Fibroblast of lung (primary cell): ENCODE data around the gene TEX50. TPM values are rescaled to one million over a fixed set of nuclear protein-coding genes. Genes with fewer than 3 reads are reported as not detected.
"Not testable (repeated sequence)": the region's sequence is repeated elsewhere in the genome, so short reads cannot be mapped to it uniquely, and the experiment has no call there.

Experiments
- DNase-seq, 2 donors: peaks; one replicate each; pipeline versions ENCODE4 v3.0.0 to v3.0.0-alpha.2; 2010; ENCODE audit warnings: low read depth in 2 of 2
- H2AFZ ChIP-seq: 2 replicates; pipeline ENCODE4 v1.5.1; 2012; ENCODE audit warnings: low read length, control low read depth, inconsistent platforms
- H3K27ac ChIP-seq: 2 replicates; pipeline ENCODE4 v1.5.1; 2011; ENCODE audit warnings: low read length, control low read depth; ENCODE audit not compliant: insufficient read depth
- H3K27me3 ChIP-seq: 2 replicates; pipeline ENCODE4 v1.5.1; 2011; ENCODE audit warnings: mild to moderate bottlenecking, low read length; ENCODE audit not compliant: control insufficient read depth, insufficient read depth
- H3K36me3 ChIP-seq: 2 replicates; pipeline ENCODE4 v1.5.1; 2011; ENCODE audit warnings: low read length; ENCODE audit not compliant: control insufficient read depth, insufficient read depth
- H3K4me1 ChIP-seq: 2 replicates; pipeline ENCODE4 v1.5.1; 2011; ENCODE audit warnings: low read length; ENCODE audit not compliant: control insufficient read depth, insufficient read depth; ENCODE audit errors: extremely low read depth
- H3K4me2 ChIP-seq: 2 replicates; pipeline ENCODE4 v1.5.1; 2011; ENCODE audit warnings: low read length, control low read depth; ENCODE audit not compliant: insufficient read depth; ENCODE audit errors: extremely low read depth
- H3K4me3 ChIP-seq, 4 experiments: fragments of 200-600 bp in 1 of 4; sonication (generic) in 1 of 4; replicated peaks in 1 of 4; 2 replicates each; pipeline ENCODE4 v1.5.1; 2011 to 2016; ENCODE audit warnings: low read length in 4 of 4, low read depth in 3 of 4, mild to moderate bottlenecking in 3 of 4, control low read depth in 2 of 4, inconsistent platforms in 1 of 4, mixed read lengths in 1 of 4; ENCODE audit not compliant: insufficient read depth in 1 of 4; ENCODE audit errors: control extremely low read depth in 1 of 4
- H3K79me2 ChIP-seq: 2 replicates; pipeline ENCODE4 v1.5.1; 2012; ENCODE audit warnings: mild to moderate bottlenecking, low read length, inconsistent platforms; ENCODE audit not compliant: control insufficient read depth, insufficient read depth
- H3K9ac ChIP-seq: 2 replicates; pipeline ENCODE4 v1.5.1; 2011; ENCODE audit warnings: mild to moderate bottlenecking, low read length, control low read depth; ENCODE audit not compliant: insufficient read depth
- H3K9me3 ChIP-seq: 2 replicates; pipeline ENCODE4 v1.5.1; 2012; ENCODE audit warnings: low read depth, low read length; ENCODE audit not compliant: control insufficient read depth, insufficient read depth
- H4K20me1 ChIP-seq: 2 replicates; pipeline ENCODE4 v1.5.1; 2011; ENCODE audit warnings: low read length; ENCODE audit not compliant: control insufficient read depth, insufficient read depth; ENCODE audit errors: extremely low read depth
- EZH2 ChIP-seq: IDR thresholded peaks from 2 replicates; pipeline ENCODE4 v1.5.1; 2012; ENCODE audit warnings: low read length, control low read depth, mild to moderate bottlenecking; ENCODE audit errors: missing control alignments
- polyA plus RNA-seq, 2 donors: library from polyadenylated mRNA; depleted of rRNA in 1 of 2; stranded (reverse) in 1 of 2; unstranded in 1 of 2; fragments of >200 nt; gene quantifications; 2 replicates each; pipeline ENCODE4 v1.2.1, GENCODE V29; 2011 to 2012; ENCODE audit warnings: missing spikeins in 1 of 2
- total RNA-seq: library from RNA; depleted of rRNA; stranded (reverse); fragments of >200 nt; gene quantifications from 2 replicates; pipeline ENCODE4 v1.2.1, GENCODE V29; 2014
- TF ChIP-seq, protein P1 (sequence below), 2 donors: IDR thresholded peaks in 1 of 2; conservative IDR thresholded peaks in 1 of 2; 1 replicate in 1 of 2; 2 replicates in 1 of 2; pipeline ENCODE4 v1.5.1; 2011 to 2012; ENCODE audit warnings: low read length in 2 of 2, control low read depth in 1 of 2, inconsistent platforms in 1 of 2, low read depth in 1 of 2, mild to moderate bottlenecking in 1 of 2

Gene TEX50
- total and polyA plus RNA-seq, 2 donors (not counting 1 experiment from before 2014, with no cell fraction given) = not detected

DNA sequence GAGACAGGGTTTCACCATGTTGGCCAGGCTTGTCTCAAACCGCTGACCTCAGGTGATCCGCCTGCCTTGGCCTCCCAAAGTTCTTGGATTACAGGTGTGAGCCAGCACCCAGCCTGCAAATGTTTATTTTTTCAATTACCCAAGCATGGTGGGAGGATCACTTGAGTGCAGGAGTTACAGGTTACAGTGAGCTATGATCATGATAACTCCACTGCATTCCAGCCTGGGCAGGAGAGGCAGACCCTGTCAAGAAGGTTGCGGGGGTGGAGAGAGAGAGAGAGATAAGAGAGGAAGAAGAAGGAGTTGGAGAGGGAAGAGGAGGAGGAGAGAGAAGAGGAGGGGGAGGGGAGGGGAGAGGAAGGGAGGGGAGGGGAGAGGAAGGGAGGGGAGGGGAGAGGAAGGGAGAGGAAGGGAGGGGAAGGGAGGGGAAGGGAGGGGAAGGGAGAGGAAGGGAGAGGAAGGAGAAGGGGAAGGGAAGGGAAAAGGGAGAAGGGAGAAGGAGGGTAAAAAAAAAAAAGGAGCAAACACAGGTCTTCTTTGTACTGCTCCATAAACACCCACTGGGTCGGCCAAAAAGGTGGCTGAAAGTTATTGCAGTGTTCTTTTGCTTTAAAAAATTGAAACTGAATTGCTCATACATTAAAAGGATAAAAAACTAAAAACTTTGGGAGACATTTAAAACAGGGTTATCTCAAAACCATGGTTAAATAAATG, 26.5 kb upstream of the TEX50 start:
- H3K27ac ChIP-seq = no peak overlapping the region
- no peaks in the 10 kb centered on the region for H3K4me1 ChIP-seq
- no peak overlapping the region for H3K4me2 ChIP-seq
- no peaks in the 10 kb centered on the region for H3K9me3 ChIP-seq
- peaks cover 5% of the 10 kb centered on the region for H3K27me3 ChIP-seq
- no peak for TF ChIP-seq EZH2
- TF ChIP-seq, protein P1, sequence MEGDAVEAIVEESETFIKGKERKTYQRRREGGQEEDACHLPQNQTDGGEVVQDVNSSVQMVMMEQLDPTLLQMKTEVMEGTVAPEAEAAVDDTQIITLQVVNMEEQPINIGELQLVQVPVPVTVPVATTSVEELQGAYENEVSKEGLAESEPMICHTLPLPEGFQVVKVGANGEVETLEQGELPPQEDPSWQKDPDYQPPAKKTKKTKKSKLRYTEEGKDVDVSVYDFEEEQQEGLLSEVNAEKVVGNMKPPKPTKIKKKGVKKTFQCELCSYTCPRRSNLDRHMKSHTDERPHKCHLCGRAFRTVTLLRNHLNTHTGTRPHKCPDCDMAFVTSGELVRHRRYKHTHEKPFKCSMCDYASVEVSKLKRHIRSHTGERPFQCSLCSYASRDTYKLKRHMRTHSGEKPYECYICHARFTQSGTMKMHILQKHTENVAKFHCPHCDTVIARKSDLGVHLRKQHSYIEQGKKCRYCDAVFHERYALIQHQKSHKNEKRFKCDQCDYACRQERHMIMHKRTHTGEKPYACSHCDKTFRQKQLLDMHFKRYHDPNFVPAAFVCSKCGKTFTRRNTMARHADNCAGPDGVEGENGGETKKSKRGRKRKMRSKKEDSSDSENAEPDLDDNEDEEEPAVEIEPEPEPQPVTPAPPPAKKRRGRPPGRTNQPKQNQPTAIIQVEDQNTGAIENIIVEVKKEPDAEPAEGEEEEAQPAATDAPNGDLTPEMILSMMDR (conservative IDR thresholded peaks at IDR 0.05 in 1 of 2, IDR thresholded peaks at IDR 0.05 in 1 of 2; ENCODE audit: low read depth in 1 of 2, low read length in 2 of 2) = no peak
- no peaks in the 10 kb centered on the region for H3K79me2 ChIP-seq
- DNase-seq = no peak
- no peak overlapping the region for H3K9ac ChIP-seq
- H3K4me3 ChIP-seq = no peak overlapping the region
- no peak overlapping the region for H2AFZ ChIP-seq
- no peaks in the 10 kb centered on the region for H4K20me1 ChIP-seq
- no peaks in the 10 kb centered on the region for H3K36me3 ChIP-seq

DNA sequence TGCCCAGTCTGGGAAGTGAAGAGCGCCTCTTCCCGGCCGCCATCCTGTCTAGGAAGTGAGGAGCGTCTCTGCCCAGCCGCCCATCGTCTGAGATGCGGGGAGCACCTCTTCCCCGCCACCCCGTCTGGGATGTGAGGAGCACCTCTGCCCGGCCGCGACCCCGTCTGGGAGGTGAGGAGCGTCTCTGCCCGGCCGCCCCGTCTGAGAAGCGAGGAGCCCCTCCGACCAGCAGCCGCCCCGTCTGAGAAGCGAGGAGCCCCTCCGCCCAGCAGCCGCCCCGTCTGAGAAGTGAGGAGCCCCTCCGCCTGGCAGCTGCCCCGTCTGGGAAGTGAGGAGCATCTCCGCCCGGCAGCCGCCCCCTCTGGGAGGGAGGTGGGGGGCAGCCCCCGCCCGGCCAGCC, 22.1 kb upstream of the TEX50 start:
- H3K9me3 ChIP-seq, H3K27me3 ChIP-seq, H3K36me3 ChIP-seq, H2AFZ ChIP-seq, H3K27ac ChIP-seq, H3K9ac ChIP-seq, H3K4me2 ChIP-seq, DNase-seq, H3K4me1 ChIP-seq, H4K20me1 ChIP-seq, H3K4me3 ChIP-seq, H3K79me2 ChIP-seq: not testable (repeated sequence)

DNA sequence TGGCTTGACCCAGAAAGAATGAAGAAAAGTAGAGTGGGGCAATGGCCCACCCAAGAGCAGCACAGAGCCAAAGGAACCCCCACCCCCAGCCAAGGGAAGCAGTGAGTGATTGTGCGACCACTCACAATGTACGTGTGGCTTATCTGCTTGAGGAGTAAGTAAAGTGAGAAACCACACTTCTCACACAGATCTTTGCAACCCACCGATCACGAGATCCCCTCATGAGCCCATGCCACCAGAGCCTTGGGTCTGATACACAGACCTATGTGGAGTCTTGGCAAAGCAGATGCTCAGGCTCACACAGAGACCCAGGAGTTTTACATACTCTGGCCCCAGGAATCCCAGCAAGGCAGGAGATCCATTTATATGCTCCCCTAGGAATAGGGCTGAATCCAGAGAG, 18.3 kb upstream of the TEX50 start:
- H3K27ac ChIP-seq = no peak overlapping the region
- H3K4me3 ChIP-seq = no peak overlapping the region
- H3K9me3 ChIP-seq = no peaks in the 10 kb centered on the region
- no peak overlapping the region for H3K9ac ChIP-seq
- no peaks in the 10 kb centered on the region for H3K4me1 ChIP-seq
- no peak for DNase-seq
- H3K4me2 ChIP-seq = no peak overlapping the region
- H4K20me1 ChIP-seq = no peaks in the 10 kb centered on the region
- H3K36me3 ChIP-seq = no peaks in the 10 kb centered on the region
- H3K79me2 ChIP-seq = no peaks in the 10 kb centered on the region
- no peak overlapping the region for H2AFZ ChIP-seq
- H3K27me3 ChIP-seq = no peaks in the 10 kb centered on the region
- TF ChIP-seq, protein P1 (conservative IDR thresholded peaks at IDR 0.05 in 1 of 2, IDR thresholded peaks at IDR 0.05 in 1 of 2; ENCODE audit: low read depth in 1 of 2, low read length in 2 of 2) = no peak
- no peak for TF ChIP-seq EZH2
